Coronary artery (tissue), 2 donors: ENCODE measurements around the gene BPTF.
A peak's percentile ranks its signal among the peaks of the same experiment; 100 is the strongest.
"Not testable (repeated sequence)": the region's sequence is repeated elsewhere in the genome, so short reads cannot be mapped to it uniquely, and the experiment has no call there.

Experiments used
- DNase-seq: peaks from one replicate; pipeline ENCODE4 v3.0.0-alpha.2; 2017; ENCODE audit warnings: low spot score
- H3K27ac ChIP-seq, 2 donors: fragments of 200-600 bp; sonication (generic); one replicate each; pipeline ENCODE4 v1.5.1; 2016 to 2019
- H3K4me3 ChIP-seq: fragments of 200-600 bp; sonication (generic); 2 replicates; pipeline ENCODE4 v1.5.1; 2016; ENCODE audit warnings: mild to moderate bottlenecking, moderate library complexity
- TF ChIP-seq, protein P1 (sequence below): fragments of 200-600 bp; sonication (generic); IDR thresholded peaks from one replicate; pipeline ENCODE4 v1.5.1; 2019; ENCODE audit warnings: antibody characterized with exemption

BPTF gene

DNA sequence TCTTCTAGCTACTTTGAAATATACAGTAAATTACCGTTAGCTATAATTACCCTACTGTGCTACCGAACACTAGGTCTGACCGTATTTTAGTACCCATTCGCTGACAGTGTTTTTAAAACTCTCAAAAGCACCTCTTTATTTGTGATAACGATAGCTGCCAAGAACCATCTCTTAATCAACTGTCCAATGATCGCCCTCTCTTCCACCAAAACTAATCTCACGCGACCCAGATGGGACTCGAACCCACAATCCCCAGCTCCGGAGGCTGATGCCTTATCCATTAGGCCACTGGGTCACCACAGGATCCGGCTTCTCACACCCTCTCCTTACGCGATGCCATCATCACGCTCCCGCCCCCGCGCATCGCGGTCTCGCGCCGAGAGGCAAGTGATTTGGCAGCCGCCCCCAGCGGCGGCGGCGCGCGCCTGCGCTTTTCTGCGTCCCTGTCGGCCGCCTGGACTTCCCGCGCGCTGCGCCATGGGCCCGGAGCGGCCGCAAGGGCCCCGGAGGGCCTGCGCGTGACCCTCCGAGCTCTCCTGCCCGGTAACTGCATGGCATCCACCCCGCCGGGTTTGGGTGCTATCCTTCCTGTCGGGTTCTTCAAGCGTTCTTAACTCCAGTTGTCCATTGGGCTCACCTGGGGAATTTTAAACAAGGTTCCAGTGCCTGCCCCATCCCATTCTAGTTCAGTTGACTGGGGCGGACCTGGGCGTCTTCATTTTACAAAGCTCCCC, 194.5 kb downstream of the BPTF start:
- peak overlapping the region; percentile 67 to 84 for H3K27ac ChIP-seq
- DNase-seq, result peak; percentile 97
- TF ChIP-seq, protein P1, sequence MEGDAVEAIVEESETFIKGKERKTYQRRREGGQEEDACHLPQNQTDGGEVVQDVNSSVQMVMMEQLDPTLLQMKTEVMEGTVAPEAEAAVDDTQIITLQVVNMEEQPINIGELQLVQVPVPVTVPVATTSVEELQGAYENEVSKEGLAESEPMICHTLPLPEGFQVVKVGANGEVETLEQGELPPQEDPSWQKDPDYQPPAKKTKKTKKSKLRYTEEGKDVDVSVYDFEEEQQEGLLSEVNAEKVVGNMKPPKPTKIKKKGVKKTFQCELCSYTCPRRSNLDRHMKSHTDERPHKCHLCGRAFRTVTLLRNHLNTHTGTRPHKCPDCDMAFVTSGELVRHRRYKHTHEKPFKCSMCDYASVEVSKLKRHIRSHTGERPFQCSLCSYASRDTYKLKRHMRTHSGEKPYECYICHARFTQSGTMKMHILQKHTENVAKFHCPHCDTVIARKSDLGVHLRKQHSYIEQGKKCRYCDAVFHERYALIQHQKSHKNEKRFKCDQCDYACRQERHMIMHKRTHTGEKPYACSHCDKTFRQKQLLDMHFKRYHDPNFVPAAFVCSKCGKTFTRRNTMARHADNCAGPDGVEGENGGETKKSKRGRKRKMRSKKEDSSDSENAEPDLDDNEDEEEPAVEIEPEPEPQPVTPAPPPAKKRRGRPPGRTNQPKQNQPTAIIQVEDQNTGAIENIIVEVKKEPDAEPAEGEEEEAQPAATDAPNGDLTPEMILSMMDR, result peak; percentile 42
- H3K4me3 ChIP-seq, result peak overlapping the region; percentile 74

DNA sequence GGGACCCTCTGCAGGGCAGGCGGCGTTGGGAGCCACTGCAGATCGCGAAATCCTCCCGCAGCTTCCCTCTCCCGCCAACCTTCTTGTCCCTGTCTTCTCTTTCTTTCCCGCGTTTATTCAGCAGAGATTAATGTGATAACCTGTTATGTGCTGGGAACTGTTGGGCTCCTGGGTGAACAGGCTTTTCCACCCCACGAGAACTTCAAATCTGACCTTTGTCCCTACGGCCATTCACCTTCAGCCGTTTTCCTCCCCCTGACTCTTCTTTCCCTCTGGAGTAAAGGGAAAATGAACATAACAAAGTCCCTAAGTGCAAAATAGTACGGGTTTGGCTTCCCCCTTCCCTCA, 195.1 kb downstream of the BPTF start:
- TF ChIP-seq, protein P1, result no peak
- Histone ChIP-seq H3K27ac (peak overlapping the region; percentile 67 to 84), H3K4me3 (peak overlapping the region; percentile 74)
- DNase-seq, result no peak

DNA sequence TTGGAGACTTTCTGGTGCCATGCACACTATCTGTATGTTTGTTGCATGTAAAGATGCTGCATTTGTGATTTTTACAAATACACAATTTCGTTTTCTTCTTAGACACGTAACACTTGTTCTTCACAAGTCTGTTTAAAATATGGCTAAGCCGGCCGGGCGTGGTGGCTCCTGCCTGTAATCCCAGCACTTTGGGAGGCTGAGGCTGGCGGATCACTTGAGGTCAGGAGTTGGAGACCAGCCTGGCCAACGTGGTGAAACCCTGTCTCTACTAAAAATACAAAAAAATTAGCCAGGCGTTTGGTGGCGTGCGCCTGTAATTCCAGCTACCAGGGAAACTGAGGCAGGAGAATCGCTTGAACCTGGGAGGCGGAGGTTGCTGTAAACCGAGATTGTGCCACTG, 195.5 kb downstream of the BPTF start:
- H3K27ac ChIP-seq, result peak overlapping the region in 1 of 2 donors; percentile 84
- peak overlapping the region; percentile 74 for H3K4me3 ChIP-seq
- not testable (repeated sequence) for DNase-seq

GRCh38 chr17:68021963-68022362, 196.7 kb downstream of the BPTF start:
- Histone ChIP-seq H3K4me3 (no peak overlapping the region), H3K27ac (no peak overlapping the region)
- TF ChIP-seq, protein P1, result no peak
- no peak for DNase-seq

GRCh38 chr17:68022547-68022946, 197.2 kb downstream of the BPTF start:
- H3K4me3 ChIP-seq, H3K27ac ChIP-seq, DNase-seq: not testable (repeated sequence)

DNA sequence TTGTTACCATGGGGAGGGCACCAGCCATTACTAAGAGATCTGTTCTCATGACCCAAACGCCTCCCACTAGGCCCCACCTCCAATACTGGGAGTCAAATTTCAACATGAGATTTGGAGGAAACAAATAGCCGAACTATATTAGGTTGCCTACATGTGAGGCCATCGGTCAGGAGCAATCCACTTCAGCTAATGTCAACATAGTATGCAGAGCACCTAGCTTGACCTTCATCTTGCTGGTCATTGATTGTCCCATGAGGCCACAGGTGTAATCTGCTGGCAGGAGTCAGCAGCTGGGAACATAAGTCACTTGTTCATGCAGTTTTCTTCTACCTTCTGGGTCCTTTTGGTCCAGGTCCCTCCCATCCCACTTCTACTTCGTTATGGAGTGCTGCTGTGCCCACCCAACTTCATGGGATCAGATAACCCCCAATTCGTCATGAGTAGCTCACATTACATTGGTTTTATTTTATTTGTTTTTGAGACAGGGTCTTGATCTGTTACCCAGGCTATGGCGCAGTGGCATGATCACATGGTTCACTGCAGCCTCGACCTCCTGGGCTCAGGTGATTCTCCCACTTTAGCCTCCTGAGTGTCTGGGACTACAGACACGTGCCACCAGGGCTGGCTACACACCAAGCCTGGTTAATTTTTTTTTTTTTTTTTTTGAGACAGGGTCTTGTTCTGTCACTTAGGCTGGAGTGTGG, 204.4 kb downstream of the BPTF start:
- H3K27ac ChIP-seq, result no peak overlapping the region
- DNase-seq, result no peak
- TF ChIP-seq, protein P1, result no peak
- no peak overlapping the region for H3K4me3 ChIP-seq
